ENCODE measurements around the gene CATSPER1. TPM values are rescaled to one million over a fixed set of nuclear protein-coding genes. Genes with fewer than 3 reads are reported as not detected.

Gene CATSPER1
- total and polyA plus RNA-seq, 2 experiments from 2014 or later: not detected

- Histone ChIP-seq H3K27me3 (ENCODE audit: insufficient read depth) (no peaks in the 10 kb centered on the region), H3K4me1 (ENCODE audit: insufficient read depth) (peaks cover 24% of the 10 kb centered on the region), H3K4me2 (peak within 1 kb of the TSS; percentile 99), H3F3A (replicated peaks; ENCODE audit: low read depth) (peaks cover 14% of the 10 kb centered on the region; the same call in 1 of the 2 replicates), H2AFZ (peak within 1 kb of the TSS; percentile 92), H3K9me2 (ENCODE audit: insufficient read depth) (no peaks in the 10 kb centered on the region), H4K20me1 (replicated peaks; ENCODE audit: insufficient read depth) (peaks cover 21% of the 10 kb centered on the region), H3K27ac (ENCODE audit: low read depth) (peak within 1 kb of the TSS; percentile 100), H3K4me3 (peak within 1 kb of the TSS; percentile 99), H3K36me3 (ENCODE audit: insufficient read depth) (peaks cover 23% of the 10 kb centered on the region), H3K79me2 (replicated peaks; ENCODE audit: insufficient read depth) (peaks cover 38% of the 10 kb centered on the region)
- peaks cover 42% of the 10 kb centered on the region for H3K36me3 Mint-ChIP-seq (ENCODE audit: low read depth)
- ATAC-seq (peak; percentile 91), DNase-seq (ENCODE audit: low spot score) (peak; percentile 98)
- H3K4me1 Mint-ChIP-seq: peaks cover 34% of the 10 kb centered on the region
- H3K27me3 Mint-ChIP-seq (ENCODE audit: insufficient read depth, low read depth, poor library complexity): peaks cover 17% of the 10 kb centered on the region
- TF ChIP-seq POLR2AphosphoS5 (IDR thresholded peaks at IDR 0.05; ENCODE audit: low read depth): peak; percentile 73
- peak; percentile 87 for TF ChIP-seq CREB1 (CRISPR knock-in tag; IDR thresholded peaks at IDR 0.05; ENCODE audit: low read depth)
- TF ChIP-seq ZNF462 (CRISPR knock-in tag; IDR thresholded peaks at IDR 0.05): no peak
- TF ChIP-seq, protein P1, sequence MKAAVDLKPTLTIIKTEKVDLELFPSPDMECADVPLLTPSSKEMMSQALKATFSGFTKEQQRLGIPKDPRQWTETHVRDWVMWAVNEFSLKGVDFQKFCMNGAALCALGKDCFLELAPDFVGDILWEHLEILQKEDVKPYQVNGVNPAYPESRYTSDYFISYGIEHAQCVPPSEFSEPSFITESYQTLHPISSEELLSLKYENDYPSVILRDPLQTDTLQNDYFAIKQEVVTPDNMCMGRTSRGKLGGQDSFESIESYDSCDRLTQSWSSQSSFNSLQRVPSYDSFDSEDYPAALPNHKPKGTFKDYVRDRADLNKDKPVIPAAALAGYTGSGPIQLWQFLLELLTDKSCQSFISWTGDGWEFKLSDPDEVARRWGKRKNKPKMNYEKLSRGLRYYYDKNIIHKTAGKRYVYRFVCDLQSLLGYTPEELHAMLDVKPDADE (IDR thresholded peaks at IDR 0.05): peak; percentile 89
- no peak for TF ChIP-seq ZNF331 (CRISPR knock-in tag; IDR thresholded peaks at IDR 0.05; ENCODE audit: low read depth)
- H3K27ac Mint-ChIP-seq: peak within 1 kb of the TSS; percentile 98
- H3K4me3 Mint-ChIP-seq: peak within 1 kb of the TSS; percentile 98
- H3K9me3 Mint-ChIP-seq: no peaks in the 10 kb centered on the region; the same call in 2 of the 3 replicates
Observed at GRCh38 chr11:66051766-66052663, 25.7 kb upstream of the CATSPER1 start, which contains the start of gene SF3B2. Gene SF3B2, plus strand, starts transcription at chr11:66052364. Its CDS starts 21 bp downstream, at chr11:66052385.
